ENCODE results near the gene MTRFR. TPM values are rescaled to one million over a fixed set of nuclear protein-coding genes. Genes with fewer than 3 reads are reported as not detected.
A peak's percentile ranks its signal among the peaks of the same experiment; 100 is the strongest.

Gene MTRFR
- total and polyA plus RNA-seq, 4 donors: 15.7 to 26.5 (median 20.6) TPM

DNA sequence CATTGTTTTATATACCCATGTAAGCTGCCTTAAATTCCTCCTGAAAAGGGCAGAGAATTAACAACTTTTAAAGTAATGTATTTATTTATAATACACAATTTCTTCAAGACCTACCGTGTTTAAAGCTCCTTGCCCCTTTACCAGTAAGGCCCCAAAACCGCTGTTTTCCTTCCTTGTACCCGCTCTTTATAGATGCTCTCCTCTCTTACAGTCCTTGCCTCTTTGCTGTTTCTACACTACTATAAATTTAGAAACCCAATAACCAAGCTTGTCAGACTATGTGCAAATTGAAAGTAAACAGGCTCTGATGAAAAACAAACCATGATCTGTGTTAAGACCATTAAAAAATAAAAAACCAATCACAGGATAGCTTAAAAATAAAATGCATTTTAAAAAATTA is 4.2 kb upstream of the MTRFR start:
- H3K36me3 ChIP-seq (ENCODE audit: control insufficient read depth, insufficient read depth, low read length): peaks cover 7% of the 10 kb centered on the region
- DNase-seq (ENCODE audit: low read depth in 4 of 6, low spot score in 6 of 6): no peak
- peaks cover 8% of the 10 kb centered on the region for H3K4me1 ChIP-seq (ENCODE audit: control insufficient read depth, insufficient read depth, low read length)
- no peaks in the 10 kb centered on the region for H3K27me3 ChIP-seq (ENCODE audit: control insufficient read depth, insufficient read depth, low read length)
- H3K9me3 ChIP-seq (ENCODE audit: control insufficient read depth, insufficient read depth, low read length): no peaks in the 10 kb centered on the region
- no CpG with 5 or more reads among the region's 3 CpGs for WGBS (ENCODE audit: insufficient coverage)
- no peak overlapping the region for H3K4me3 ChIP-seq (ENCODE audit: low read depth, low read length)
- H3K27ac ChIP-seq (ENCODE audit: low read depth, low read length): no peak overlapping the region

DNA sequence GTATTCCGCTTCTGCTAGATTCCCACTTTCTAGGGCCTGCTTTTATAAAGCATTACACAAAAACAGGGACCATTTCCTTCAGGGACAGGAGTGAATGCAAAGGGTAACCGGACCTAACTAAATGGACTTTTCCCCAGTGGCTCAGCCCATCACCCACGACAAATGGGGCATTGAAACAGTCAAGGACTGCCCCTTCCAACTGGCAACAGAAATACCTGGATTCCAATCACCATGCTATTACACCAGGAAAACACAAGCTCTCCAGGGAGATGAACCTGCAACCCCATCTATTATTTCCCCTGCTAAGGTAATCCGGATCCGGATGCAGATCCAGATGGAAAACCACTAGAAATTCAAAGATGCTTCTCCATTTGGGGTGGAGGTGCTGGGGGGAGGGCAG is 1.3 kb upstream of the MTRFR start:
- peak overlapping the region; percentile 100 for H3K4me3 ChIP-seq (ENCODE audit: low read depth, low read length)
- H3K27me3 ChIP-seq (ENCODE audit: control insufficient read depth, insufficient read depth, low read length): no peaks in the 10 kb centered on the region
- peak overlapping the region; percentile 98 for H3K27ac ChIP-seq (ENCODE audit: low read depth, low read length)
- peaks cover 23% of the 10 kb centered on the region for H3K4me1 ChIP-seq (ENCODE audit: control insufficient read depth, insufficient read depth, low read length)
- H3K9me3 ChIP-seq (ENCODE audit: control insufficient read depth, insufficient read depth, low read length): no peaks in the 10 kb centered on the region
- peak in 1 of 6 donors; percentile 20 for DNase-seq (ENCODE audit: low read depth in 4 of 6, low spot score in 6 of 6)
- 0% methylated on average over 2 of the region's 5 CpGs for WGBS (ENCODE audit: insufficient coverage)
- H3K36me3 ChIP-seq (ENCODE audit: control insufficient read depth, insufficient read depth, low read length): peaks cover 14% of the 10 kb centered on the region

GRCh38 chr12:123232472-123232806 is 797 bp upstream of the MTRFR start:
- DNase-seq (ENCODE audit: low read depth in 4 of 6, low spot score in 6 of 6): no peak
- Histone ChIP-seq H3K36me3 (ENCODE audit: control insufficient read depth, insufficient read depth, low read length) (peaks cover 14% of the 10 kb centered on the region), H3K27ac (ENCODE audit: low read depth, low read length) (peak overlapping the region; percentile 98), H3K27me3 (ENCODE audit: control insufficient read depth, insufficient read depth, low read length) (no peaks in the 10 kb centered on the region), H3K4me3 (ENCODE audit: low read depth, low read length) (peak overlapping the region; percentile 100), H3K9me3 (ENCODE audit: control insufficient read depth, insufficient read depth, low read length) (no peaks in the 10 kb centered on the region), H3K4me1 (ENCODE audit: control insufficient read depth, insufficient read depth, low read length) (peaks cover 23% of the 10 kb centered on the region)
- 0% methylated on average over 14 of the region's 15 CpGs for WGBS (ENCODE audit: insufficient coverage)

GRCh38 chr12:123233505-123234308 is 471 bp downstream of the MTRFR start:
- Histone ChIP-seq H3K4me1 (ENCODE audit: control insufficient read depth, insufficient read depth, low read length) (peaks cover 23% of the 10 kb centered on the region), H3K9me3 (ENCODE audit: control insufficient read depth, insufficient read depth, low read length) (no peaks in the 10 kb centered on the region), H3K4me3 (ENCODE audit: low read depth, low read length) (peak overlapping the region; percentile 100), H3K27me3 (ENCODE audit: control insufficient read depth, insufficient read depth, low read length) (no peaks in the 10 kb centered on the region), H3K27ac (ENCODE audit: low read depth, low read length) (peak overlapping the region; percentile 98), H3K36me3 (ENCODE audit: control insufficient read depth, insufficient read depth, low read length) (peaks cover 14% of the 10 kb centered on the region)
- DNase-seq (ENCODE audit: low read depth in 4 of 6, low spot score in 6 of 6): no peak
- WGBS (ENCODE audit: insufficient coverage): 12% methylated on average over 41 of the region's 42 CpGs

DNA sequence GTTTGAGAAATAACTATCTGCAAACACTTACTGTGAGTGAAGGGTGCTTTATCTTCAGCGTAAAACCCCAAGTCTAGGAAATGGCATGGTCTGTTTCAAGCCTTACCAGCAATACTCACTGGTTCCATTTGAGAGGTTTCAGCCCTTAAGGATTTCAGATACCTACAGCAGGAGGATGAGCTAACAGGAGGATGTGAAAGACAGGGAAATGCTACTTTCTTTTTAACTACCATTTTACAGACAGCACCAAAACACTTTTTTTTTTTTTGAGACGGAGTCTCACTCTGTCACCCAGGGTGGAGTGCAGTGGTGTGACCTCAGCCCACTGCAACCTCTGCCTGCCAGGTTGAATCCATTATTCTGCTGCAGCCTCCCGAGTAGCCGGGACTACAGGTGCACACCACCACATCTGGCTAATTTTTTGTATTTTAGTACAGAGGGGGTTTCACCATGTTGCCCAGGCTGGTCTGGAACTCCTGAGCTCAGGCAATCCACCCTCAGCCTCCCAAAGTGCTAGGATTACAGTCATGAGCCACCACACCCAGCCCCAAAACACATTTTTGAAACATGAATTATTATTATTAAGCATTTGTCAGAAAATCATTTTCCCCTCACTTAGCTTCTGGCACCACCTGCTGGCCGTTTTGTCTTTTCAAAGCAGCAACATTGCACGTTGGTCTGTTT is 4.6 kb downstream of the MTRFR start:
- Histone ChIP-seq H3K4me3 (ENCODE audit: low read depth, low read length) (no peak overlapping the region), H3K4me1 (ENCODE audit: control insufficient read depth, insufficient read depth, low read length) (peaks cover 21% of the 10 kb centered on the region), H3K9me3 (ENCODE audit: control insufficient read depth, insufficient read depth, low read length) (no peaks in the 10 kb centered on the region), H3K27me3 (ENCODE audit: control insufficient read depth, insufficient read depth, low read length) (no peaks in the 10 kb centered on the region), H3K36me3 (ENCODE audit: control insufficient read depth, insufficient read depth, low read length) (peaks cover 19% of the 10 kb centered on the region), H3K27ac (ENCODE audit: low read depth, low read length) (no peak overlapping the region)
- WGBS (ENCODE audit: insufficient coverage): 0% methylated on average over 2 of the region's 6 CpGs
- peak in 2 of 6 donors; percentile 74 to 82 for DNase-seq (ENCODE audit: low read depth in 4 of 6, low spot score in 6 of 6)

GRCh38 chr12:123238330-123238682 is 5.1 kb downstream of the MTRFR start:
- Histone ChIP-seq H3K36me3 (ENCODE audit: control insufficient read depth, insufficient read depth, low read length) (peaks cover 19% of the 10 kb centered on the region), H3K27ac (ENCODE audit: low read depth, low read length) (no peak overlapping the region), H3K4me1 (ENCODE audit: control insufficient read depth, insufficient read depth, low read length) (peaks cover 21% of the 10 kb centered on the region), H3K27me3 (ENCODE audit: control insufficient read depth, insufficient read depth, low read length) (no peaks in the 10 kb centered on the region), H3K4me3 (ENCODE audit: low read depth, low read length) (no peak overlapping the region), H3K9me3 (ENCODE audit: control insufficient read depth, insufficient read depth, low read length) (no peaks in the 10 kb centered on the region)
- WGBS (ENCODE audit: insufficient coverage): no CpG with 5 or more reads among the region's 2 CpGs
- DNase-seq (ENCODE audit: low read depth in 4 of 6, low spot score in 6 of 6): no peak

GRCh38 chr12:123238961-123239360 is 5.7 kb downstream of the MTRFR start:
- H3K27ac ChIP-seq (ENCODE audit: low read depth, low read length): no peak overlapping the region
- WGBS (ENCODE audit: insufficient coverage): 97% methylated on average over 3 of the region's 6 CpGs
- no peak for DNase-seq (ENCODE audit: low read depth in 4 of 6, low spot score in 6 of 6)

GRCh38 chr12:123242116-123242904 is 9.1 kb downstream of the MTRFR start:
- Histone ChIP-seq H3K27me3 (ENCODE audit: control insufficient read depth, insufficient read depth, low read length) (no peaks in the 10 kb centered on the region), H3K36me3 (ENCODE audit: control insufficient read depth, insufficient read depth, low read length) (peaks cover 16% of the 10 kb centered on the region), H3K27ac (ENCODE audit: low read depth, low read length) (peak overlapping the region; percentile 18), H3K9me3 (ENCODE audit: control insufficient read depth, insufficient read depth, low read length) (no peaks in the 10 kb centered on the region), H3K4me3 (ENCODE audit: low read depth, low read length) (no peak overlapping the region), H3K4me1 (ENCODE audit: control insufficient read depth, insufficient read depth, low read length) (no peaks in the 10 kb centered on the region)
- peak in 2 of 6 donors; percentile 68 to 85 for DNase-seq (ENCODE audit: low read depth in 4 of 6, low spot score in 6 of 6)
- 52% methylated on average over 7 of the region's 11 CpGs for WGBS (ENCODE audit: insufficient coverage)

More at GRCh38 chr12:123238961-123239360, 5.7 kb downstream of the MTRFR start:
- peaks cover 22% of the 10 kb centered on the region for H3K36me3 ChIP-seq (ENCODE audit: control insufficient read depth, insufficient read depth, low read length)
- no peaks in the 10 kb centered on the region for H3K9me3 ChIP-seq (ENCODE audit: control insufficient read depth, insufficient read depth, low read length)
- H3K27me3 ChIP-seq (ENCODE audit: control insufficient read depth, insufficient read depth, low read length): no peaks in the 10 kb centered on the region
- peaks cover 16% of the 10 kb centered on the region for H3K4me1 ChIP-seq (ENCODE audit: control insufficient read depth, insufficient read depth, low read length)
- no peak overlapping the region for H3K4me3 ChIP-seq (ENCODE audit: low read depth, low read length)

DNA sequence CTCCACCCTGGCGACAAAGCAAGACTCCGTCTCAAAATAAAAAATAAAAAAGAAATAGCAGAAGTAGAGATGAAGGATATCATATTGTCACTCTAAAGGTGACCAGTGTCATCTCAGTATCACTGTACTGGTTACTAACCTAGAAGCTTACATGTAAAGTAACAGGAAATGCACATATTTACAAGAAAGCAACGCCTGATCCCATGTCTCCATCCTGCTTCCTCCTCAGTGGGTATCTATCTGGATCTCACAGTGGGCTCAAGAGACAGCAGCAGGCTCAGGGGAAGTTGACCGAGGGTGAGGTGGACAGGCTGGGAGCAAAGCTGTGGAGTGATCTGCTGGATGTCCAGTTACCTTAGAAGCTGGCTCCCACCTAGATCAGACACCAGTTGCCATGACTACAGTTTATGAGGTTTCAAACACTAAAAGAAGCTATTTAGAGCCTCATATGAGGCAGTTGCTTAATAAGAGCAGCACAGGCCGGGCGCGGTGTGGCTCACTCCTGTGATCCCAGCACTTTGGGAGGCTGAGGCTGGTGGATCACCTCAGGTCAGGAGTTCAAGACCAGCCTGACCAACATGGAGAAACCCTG is 10.5 kb downstream of the MTRFR start:
- no peak overlapping the region for H3K27ac ChIP-seq (ENCODE audit: low read depth, low read length)
- no peak overlapping the region for H3K4me3 ChIP-seq (ENCODE audit: low read depth, low read length)
- no peaks in the 10 kb centered on the region for H3K27me3 ChIP-seq (ENCODE audit: control insufficient read depth, insufficient read depth, low read length)
- no peak for DNase-seq (ENCODE audit: low read depth in 4 of 6, low spot score in 6 of 6)
- H3K36me3 ChIP-seq (ENCODE audit: control insufficient read depth, insufficient read depth, low read length): peaks cover 16% of the 10 kb centered on the region
- no peaks in the 10 kb centered on the region for H3K4me1 ChIP-seq (ENCODE audit: control insufficient read depth, insufficient read depth, low read length)
- 69% methylated on average over 3 of the region's 7 CpGs for WGBS (ENCODE audit: insufficient coverage)
- no peaks in the 10 kb centered on the region for H3K9me3 ChIP-seq (ENCODE audit: control insufficient read depth, insufficient read depth, low read length)

All from spinal cord (tissue), 10 donors.